Stimulated activated CD8-positive, alpha-beta memory T cell treated with anti-CD3 and anti-CD28 coated beads, Interleukin-7, amount 100 ng/mL, for 48 hours (primary cell): ENCODE results near the gene WDFY1.
"Not testable (repeated sequence)": the region's sequence is repeated elsewhere in the genome, so short reads cannot be mapped to it uniquely, and the experiment has no call there.

ENCODE experiments used
- DNase-seq, 2 donors: peaks; one replicate each; pipeline ENCODE4 v3.0.0-alpha.2; 2020; ENCODE audit warnings: low read depth in 1 of 2; ENCODE audit errors: extremely low read depth in 1 of 2

The WDFY1 gene

DNA sequence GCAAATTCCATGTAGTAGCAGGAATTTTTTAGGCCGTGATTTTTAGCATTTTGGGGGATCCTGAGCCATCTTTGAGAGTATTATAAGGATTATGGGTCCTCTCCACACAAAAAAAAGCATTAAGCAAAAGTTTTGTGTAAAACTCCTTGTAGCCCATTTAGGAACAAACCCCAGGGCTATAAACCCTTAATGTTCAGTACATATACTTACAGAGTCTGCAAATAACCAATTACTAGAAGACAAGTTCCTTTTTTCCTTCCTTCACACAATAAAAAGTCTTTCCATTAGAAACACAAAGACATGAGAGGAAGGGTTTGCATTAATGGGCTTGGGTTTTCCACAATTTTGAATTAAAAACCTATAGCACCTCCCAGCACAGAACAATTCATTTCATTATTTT lies 44.6 kb downstream of the WDFY1 start:
- no peak for DNase-seq

DNA sequence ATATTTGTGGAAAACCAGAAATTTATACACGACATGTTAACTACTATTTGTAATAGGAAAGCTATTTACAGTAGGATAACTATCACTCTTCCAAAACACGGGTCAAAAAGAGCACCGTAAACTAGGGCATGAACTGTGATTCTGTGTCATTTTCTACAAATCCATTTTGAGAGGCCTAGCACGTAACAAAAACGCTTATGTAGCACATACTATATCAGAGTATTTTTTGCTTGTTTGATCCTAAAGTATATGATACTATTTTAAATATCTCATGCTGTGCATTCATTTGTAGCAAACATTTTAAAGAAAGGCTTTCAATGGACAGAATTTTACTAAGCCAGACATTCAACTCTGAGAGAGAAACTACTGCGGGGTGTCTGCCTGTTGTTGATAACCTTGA lies 45.1 kb downstream of the WDFY1 start:
- no peak for DNase-seq

DNA sequence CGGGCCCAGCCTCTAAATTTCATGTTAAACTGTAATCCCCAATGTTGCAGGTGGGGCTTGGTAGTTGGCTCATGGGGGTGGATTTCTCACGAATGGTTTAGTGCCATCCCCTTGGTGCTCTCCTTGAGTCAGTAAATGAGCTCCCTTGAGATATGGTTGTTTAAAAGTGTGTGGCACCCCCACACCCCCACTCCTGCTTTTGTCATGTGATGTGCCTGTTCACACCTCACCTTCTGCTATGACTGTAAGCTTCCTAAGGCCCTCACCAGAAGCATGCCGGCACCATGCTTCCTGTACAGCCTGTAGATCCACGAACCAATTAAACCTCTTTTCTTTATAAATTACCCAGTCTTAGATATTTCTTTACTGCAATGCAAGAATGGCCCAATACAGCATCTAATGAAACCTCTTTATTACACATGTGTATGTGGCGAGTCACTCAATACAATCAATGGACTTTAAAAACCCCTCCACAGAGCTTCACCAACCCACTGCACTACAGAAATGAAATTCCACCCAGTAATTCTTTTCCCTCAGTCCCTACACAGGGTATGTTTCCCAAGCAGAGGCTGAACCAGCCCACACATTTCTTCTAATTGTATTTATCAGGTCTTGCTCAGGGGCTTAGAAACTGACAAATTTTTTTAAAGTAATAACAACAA lies 47.3 kb downstream of the WDFY1 start:
- DNase-seq: no peak

DNA sequence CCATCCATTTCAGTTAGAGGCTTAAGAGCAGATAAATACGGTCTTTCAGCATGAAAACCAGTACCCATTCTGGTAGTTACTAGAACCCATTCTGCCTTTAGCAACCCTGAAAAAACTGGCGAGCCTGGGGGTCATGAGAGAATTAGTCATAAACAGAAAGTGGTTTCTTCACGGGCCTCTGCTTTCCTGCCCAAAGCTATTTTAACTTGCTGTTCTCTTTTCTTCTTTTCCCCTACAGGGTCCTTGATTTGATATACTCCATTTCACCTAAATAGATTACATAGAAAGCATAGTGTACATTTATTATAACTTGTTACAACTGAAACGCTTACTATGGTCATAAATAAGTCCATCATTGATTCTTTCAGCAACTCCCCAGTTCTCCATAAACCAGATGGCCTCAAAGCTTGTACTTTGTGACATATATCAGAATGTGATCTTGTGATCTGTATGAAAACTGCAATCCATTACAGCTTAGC lies 48.3 kb downstream of the WDFY1 start:
- peak in 1 of 2 donors; percentile 22 for DNase-seq

DNA sequence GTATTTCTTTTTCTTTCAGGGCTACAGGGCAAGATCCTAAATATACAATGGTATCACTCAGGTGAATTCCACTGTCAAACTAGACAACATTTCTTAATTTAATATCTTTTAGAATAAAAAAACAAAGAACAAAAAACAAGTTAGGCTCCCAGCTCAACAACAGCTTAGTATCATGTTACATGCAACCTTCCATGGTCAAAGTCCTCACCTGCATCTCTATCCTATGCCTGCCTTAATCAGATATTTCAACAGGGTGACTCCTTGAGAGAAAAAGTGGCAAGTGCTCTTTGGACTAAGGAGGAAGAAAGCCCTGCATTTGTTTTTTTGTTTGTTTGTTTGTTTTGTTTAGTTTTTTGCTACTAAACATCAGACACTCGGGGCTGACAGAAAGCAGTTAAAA lies 50.2 kb downstream of the WDFY1 start:
- no peak for DNase-seq

DNA sequence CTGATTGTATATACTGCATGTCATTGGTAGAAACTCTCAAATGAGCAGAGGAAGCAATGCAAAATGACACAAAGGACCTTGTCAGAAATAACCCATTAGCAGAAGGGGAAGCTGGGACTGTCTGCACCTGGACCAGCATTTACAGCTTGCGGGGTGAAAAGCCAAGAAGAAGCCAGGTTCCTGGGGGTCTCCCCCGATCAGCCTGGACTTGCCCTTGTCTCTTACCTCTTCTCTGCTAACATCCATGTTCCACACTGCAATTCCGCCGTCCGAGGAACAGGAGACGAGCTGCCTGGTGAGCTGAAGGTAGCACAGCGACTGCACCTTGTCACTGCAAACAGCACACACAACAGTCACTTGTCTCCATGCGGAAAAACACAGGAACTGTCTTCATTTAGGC lies 51.1 kb downstream of the WDFY1 start:
- no peak for DNase-seq

DNA sequence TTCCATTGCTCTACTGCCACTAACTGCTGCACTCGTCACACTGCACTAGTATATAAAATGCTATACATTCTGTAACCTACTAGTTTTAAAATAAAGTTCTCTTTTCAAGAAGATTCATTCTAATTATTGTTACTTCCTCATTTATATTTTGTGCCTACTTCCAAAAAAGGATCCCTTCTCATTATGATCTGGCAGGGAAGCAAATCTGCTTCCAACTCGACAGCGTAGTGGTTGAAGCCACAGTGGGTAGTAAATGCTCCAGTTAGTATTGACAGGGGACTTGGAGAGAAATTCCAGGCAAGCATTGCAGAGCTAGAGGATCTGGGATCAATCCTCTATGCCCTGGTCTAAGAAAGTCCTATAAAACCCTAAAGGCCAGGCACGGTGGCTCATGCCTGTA lies 54.4 kb downstream of the WDFY1 start:
- DNase-seq: no peak

DNA sequence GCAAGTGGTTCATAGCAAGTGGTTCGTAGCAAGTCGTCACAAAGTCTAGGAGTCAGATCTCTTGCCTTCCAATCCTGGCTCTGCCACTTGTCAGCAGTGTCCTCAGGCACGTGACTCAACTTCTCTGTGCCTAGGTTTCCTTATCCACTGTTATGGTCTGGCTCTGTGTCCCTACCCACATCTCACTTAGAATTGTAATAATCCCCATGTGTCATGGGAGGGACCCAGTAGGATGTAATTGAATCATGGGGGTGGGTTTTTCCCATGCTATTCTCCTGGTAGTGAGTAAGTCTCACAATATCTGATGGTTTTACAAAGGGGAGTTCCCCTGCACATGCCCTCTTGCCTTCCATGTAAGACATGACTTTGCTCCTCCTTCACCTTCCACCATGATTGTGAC lies 55.9 kb downstream of the WDFY1 start:
- no peak for DNase-seq

DNA sequence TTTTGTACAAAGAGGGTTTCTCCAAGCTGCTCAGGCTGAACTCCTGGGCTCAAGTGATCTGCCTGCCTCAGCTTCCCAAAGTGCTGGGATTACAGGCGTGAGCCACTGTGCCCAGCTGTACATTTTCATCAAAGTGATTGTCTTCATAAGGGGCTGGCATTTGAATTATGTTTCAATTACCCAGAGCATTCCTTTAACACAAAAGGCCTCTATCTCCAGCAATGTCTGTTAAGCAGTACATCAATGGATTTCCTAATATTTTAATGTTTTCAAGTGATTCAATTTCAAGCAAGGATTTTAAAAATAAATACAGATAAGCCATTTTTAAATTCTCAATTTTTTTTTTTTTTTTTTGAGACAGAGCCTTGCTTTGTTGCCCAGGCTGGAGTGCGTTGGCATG lies 56.9 kb downstream of the WDFY1 start:
- DNase-seq: no peak

DNA sequence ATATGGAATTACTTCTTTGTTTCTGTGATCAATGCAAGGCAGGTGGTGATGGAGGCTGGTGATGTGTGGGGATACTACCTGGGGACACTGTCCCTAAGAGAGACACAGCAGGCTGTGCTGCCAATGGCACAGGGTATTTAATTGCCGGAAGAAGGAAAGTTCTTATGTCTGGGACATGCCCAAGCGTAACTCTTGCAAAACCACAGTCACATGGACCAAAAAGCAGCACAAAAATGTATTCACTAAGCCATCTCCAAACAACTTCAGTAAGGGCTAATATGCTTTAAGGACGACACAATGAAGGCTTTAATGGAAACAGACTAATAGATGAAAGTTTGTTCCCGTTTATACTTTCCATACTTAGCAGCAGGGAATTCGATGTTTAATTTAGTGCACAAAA lies 58.0 kb downstream of the WDFY1 start:
- no peak for DNase-seq

DNA sequence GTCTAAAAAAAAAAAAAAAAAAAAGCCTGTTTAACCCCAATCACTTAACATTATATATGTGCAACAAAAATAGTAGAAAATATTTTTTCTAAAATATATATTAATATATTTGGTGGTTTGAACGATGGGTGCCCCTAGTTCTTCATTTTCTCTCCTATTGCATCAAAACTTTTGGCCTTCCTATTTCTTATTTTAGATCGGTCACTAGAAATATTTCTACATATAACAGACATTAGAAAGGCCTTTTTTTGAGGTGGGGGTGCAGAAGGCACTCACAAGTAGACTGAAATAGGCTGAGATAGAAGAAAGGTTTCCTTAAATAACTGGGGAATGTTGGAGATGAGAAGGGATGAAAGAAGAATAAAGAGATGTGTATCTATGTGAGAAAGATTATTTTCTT lies 58.4 kb downstream of the WDFY1 start:
- DNase-seq: no peak

DNA sequence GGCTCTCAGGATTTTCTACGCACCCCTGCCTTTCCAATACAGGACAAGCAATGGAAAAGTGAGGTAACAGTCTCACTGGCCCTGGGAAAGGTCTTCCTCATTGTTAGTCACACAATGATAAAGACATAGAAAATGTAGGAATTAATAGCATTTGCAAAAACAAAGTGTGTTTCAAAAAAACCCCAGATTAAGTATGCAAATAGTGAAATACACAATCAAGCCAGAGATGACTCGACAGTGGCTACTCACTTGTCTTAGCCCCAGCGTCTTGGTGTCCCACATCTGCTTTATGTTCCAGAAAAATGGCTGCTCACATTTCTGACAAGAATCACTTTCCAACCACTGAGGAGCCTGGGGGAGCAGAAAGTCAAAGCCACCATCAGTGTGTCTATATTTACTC lies 60.7 kb downstream of the WDFY1 start:
- DNase-seq: no peak

DNA sequence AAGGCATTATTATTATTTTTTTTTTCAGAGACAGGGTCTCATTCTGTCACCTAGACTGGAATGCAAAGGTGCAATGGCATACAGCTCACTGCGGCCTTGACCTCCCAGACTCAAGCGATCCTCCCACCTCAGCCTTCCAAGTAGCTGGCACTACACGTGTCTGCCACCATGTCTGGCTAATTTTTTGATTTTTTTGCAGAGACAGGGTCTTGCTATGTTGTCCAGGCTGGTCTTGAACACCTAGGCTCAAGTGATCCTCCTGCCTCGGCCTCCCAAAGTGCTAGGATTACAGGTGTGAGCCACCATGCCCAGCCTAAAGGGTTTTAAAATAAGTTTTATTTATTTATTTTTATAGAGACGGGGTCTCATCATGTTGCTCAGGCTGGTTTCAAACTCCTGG lies 62.4 kb downstream of the WDFY1 start:
- DNase-seq: no peak

DNA sequence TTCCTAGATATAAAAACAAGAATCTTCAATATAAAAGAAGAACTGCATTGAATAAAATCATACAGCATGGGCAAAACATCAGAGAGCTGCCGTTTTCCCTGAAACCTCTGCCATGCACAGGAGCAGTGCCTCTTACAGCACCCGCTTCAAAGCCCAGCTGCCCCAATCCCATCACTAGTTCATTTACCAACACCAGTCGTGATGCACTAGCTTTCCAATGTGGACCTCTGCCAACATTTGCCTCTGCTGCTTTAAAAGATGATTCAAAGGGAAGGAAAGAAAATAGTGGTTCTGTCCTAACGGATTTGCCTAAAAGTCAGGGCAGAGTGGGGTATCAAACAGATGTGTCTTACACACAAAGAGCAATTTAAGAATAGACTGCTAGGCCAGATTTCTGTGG lies 64.3 kb downstream of the WDFY1 start:
- DNase-seq: no peak

DNA sequence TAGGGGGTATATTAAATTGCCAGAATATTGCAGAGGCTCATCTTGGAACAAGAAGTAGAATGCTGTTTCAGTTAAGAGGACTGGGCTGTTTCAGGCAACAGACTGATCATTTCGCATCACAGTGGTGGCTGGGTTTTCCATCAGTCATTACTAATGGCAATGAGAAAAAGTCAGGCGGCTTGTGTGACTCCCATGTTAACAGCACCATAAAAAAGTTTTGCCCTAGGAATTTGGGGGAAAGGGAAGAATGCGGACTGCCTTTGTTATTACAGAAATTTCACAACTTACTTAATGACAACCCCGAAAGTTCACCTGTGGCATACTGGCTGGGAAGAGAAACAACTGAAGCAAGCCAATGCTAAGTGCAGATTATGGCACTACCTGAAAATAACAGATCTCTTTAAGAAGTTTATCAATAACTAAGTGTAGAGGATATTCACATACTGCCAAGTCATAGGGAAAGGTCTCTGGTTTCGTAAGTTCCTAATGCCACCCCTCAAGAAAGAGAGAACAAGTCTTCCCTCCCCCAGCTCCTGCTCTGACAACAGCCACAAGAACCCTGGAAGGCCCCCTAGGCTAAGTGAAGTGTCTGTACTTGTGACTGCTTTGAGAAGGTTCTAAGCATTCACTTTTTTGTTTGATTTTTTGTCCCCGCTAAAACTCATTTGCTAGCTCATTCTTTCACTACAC lies 67.3 kb downstream of the WDFY1 start:
- no peak for DNase-seq

DNA sequence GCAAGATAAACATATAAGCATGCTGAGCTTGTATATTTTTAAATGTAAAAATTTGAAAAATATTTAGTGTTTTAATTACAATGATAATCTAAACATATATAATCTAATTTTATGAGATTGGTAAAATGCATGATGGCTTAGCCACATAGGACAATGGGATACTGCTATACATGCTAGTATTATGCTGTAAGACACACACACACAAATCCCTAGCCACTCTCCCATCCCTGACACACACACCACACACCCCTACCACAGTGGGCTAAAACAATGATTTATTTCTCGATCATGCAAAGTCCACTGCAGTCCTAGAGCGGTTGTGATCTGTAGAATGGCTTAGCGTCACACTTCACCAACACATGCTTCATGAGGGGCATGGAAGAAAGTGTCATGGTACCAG lies 71.5 kb downstream of the WDFY1 start:
- DNase-seq: no peak

DNA sequence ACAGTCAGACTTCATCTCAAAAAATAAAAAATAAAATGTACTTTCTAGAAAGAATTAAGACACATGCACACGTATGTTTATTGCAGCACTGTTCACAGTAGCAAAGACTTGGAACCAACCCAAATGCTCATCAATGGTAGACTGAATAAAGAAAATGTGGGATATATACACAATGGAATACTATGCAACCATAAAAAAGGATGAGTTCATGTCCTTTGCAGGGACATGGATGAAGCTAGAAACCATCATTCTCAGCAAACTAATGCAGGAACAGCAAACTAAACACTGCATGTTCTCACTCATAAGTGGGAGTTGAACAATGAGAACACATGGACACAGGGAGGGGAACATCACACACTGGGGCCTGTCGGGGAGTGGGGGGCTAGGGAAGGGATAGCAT lies 72.4 kb downstream of the WDFY1 start:
- not testable (repeated sequence) for DNase-seq

DNA sequence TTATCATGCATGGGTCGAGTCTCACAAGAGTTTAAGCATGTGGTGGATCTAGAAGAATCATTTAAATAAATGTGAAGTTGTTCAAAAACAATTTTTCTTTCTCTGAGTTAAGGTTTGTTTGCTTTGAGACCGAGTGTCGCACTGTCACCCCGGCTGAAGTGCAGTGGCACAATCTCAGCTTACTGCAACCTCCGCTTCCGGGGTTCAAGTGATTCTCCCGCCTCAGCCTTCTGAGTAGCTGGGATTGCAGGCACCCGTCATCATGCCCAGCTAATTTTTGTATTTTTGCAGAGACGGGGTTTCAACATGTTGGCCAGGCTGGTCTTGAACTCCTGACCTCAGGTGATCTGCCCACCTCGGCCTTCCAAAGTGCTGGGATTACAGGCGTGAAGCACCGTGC lies 73.5 kb downstream of the WDFY1 start:
- not testable (repeated sequence) for DNase-seq

DNA sequence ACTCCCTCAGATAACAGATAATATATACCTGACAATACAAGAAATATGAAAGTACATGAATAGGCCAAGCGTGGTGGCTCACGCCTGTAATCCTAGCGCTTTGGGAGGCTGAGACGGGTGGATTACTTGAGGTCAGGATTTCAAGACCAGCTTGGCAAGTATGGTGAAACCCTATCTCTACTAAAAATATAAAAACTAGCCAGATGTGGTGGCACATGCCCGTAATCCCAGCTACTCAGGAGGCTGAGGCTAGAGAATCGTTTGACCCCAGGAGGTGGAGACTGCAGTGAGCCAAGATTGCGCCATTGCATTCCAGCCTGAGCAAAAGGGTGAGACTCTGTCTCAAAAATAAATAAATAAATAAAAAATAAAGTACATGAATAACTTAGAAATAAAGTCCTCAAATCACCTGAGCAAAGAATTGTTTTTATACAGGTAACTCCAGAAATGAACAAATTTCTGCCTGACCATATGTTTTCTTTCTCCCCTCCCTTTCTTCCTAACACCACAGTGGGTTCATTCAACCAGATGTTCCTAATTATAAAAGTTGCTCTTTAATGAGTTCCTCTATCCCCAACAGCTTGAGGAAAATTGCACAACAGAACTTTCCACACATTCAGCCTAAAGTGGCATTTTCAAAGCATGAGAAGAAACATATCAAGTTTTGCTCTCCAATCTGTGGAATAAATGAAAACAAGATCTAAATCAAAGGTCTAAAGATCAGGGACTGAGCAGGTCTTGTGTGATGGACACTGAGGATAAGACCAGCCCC lies 74.1 kb downstream of the WDFY1 start:
- no peak for DNase-seq

DNA sequence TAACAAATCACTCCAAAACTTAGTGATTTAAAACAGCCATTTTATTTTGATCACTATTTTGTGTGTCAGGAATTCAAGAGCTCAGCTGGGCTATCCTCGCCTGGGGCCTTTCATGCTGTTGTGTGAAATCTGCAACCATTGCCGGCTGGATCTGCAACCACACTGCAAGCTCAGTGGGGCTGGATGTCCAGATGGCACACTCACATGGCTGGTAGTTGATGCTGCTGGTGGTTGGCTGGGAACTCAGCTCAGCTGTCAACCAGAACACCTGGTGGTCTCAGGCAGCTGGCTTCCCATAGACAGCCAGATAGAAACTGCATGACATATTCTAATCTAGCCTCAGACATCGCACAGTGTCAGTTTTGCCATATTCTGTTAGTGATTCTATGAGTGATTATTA lies 77.1 kb downstream of the WDFY1 start:
- no peak for DNase-seq

DNA sequence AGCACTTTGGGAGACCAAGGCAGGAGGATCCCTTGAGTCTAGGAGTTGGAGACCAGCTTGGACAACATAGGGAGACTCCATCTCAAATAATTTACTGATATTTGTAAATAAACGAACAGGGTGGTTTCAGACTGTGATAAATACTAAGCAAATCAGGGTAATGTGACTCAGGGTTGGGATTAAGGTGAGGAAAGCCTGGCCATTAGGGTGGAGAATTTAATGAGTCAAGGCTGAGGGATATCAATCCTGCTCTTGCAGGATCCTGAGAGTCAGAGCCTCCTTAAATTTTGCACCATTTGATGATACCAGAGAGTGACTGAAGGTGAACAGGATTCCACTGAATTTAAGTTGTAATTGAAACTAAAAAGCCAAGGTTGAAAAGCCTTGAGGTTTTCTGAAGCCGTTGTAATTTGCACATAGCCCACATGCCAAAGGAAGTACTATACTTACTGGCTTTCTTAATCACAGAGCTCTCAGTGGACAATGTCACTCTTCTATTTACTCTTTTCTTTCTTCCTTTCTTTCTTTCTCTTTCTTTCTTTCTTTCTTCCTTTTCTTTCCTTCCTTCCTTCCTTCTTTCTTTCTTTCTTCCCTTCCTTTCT lies 79.1 kb downstream of the WDFY1 start:
- DNase-seq: no peak

DNA sequence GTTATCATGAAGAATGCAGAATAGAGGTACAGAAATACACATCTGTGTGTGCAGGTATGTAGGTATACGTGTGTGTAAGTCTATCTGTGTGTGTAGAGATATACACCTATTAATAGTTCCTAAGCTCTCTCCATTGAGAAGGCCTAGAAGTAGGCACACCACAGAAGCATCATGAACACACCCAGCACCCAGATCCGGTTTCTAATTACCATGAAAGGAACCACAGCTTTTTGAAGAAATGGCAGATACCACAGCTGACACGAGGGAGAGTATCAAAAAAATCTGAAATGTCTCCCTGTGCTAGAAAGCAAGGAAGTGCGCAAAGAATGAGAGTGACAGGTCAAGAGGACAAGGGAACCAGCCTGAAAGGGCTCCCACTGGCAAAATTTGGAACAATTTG lies 80.0 kb downstream of the WDFY1 start:
- no peak for DNase-seq
